Stimulated activated CD8-positive, alpha-beta memory T cell treated with anti-CD3 and anti-CD28 coated beads, Interleukin-12 subunit alpha, Interleukin-12 subunit beta, amount 100 ng/mL, for 1 hour (primary cell): ENCODE results near the gene CATSPERE.
A peak's percentile ranks its signal among the peaks of the same experiment; 100 is the strongest.
"Not testable (repeated sequence)": the region's sequence is repeated elsewhere in the genome, so short reads cannot be mapped to it uniquely, and the experiment has no call there.

ENCODE experiments used
- DNase-seq: peaks from one replicate; pipeline ENCODE4 v3.0.0-alpha.2; 2020; ENCODE audit warnings: low read depth

Gene CATSPERE

DNA sequence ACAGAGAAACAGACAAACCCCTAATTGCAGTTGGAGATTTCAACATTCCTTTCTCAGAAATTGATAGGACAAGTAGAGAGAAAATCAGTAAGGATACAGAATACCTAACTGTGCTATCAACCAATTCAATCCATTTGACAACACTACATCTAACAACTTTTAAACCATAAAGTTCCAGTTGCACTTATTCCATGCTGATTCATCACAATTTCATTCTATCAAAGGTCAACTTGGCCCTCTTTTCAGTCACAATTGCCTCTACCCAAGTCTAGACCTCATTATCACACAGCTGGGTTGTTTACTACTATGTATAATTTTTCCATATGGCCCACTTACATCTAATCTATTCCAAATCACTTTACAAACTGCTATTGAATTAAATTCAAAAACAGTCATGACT, 172.1 kb downstream of the CATSPERE start:
- DNase-seq: no peak

- no peak for DNase-seq
These were observed 173.5 kb downstream of the CATSPERE start for GRCh38 chr1:244634546-244634945.

GRCh38 chr1:244636488-244637259, 175.6 kb downstream of the CATSPERE start:
- no peak for DNase-seq

DNA sequence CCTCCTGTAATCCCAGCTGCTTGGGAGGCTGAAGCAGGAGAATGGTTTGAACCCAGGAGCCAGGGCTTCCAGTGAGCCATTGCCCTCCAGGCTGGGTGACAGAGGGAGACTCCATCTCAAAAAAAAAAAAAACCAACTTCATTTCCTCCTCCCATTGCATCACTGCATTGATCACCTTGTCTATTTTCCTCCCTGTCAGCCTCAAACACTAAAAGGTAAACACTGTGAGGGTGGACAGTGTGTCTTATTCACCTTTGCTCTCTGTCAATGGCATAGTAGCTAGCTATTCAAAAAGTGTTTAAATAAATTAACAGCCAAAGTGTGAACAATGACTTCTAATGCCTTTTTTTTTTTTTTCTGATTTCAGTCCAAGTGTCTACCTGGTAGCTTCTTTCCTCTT, 178.5 kb downstream of the CATSPERE start:
- no peak for DNase-seq

DNA sequence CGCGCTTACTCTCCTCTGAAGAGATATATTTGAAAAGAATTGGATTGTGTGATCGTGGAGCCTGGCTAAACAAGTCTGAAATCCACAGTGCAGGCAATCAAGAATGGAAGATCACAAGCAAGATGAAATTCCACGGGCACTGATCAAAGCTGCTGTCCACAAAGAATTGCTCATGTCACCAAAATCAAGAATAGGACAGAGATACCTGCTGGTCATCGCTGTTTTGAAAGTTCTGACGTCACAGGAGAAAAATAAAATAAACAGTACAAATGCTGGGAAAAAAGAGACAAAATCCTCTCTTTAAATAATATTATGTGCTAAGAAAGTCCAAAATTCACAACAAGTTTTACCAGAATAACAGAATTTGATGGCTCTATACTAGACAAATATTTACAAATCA, 179.8 kb downstream of the CATSPERE start:
- DNase-seq: no peak

GRCh38 chr1:244642526-244642925, 181.5 kb downstream of the CATSPERE start:
- no peak for DNase-seq

GRCh38 chr1:244642988-244643387, 181.9 kb downstream of the CATSPERE start:
- no peak for DNase-seq

- DNase-seq: no peak
These were observed 184.3 kb downstream of the CATSPERE start for GRCh38 chr1:244645414-244645813.

- no peak for DNase-seq
These were observed 184.8 kb downstream of the CATSPERE start for GRCh38 chr1:244645890-244646289.

DNA sequence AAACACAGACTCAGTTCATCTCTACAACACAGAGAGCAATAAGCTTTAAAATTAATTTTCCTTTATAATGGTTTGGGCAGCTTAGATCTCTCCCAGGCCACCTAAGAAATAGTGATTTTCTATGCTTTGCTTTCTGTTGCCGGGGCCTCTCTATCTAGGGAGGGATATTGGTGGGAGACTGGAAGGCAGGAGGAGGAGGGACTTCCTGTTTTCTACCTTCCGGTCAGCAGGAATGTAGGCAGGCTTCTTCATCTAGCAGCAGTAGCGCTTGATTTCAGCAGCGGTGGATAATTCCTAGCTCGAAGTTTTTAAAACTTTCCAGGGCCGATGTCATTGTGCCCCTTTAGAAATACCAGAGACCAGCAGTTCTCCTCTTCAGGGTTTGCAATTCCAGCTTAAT, 186.7 kb downstream of the CATSPERE start:
- DNase-seq: no peak

GRCh38 chr1:244651956-244652622, 191.0 kb downstream of the CATSPERE start:
- DNase-seq: no peak

- peak; percentile 96 for DNase-seq
These were observed 191.8 kb downstream of the CATSPERE start, which contains the start of gene DESI2 for GRCh38 chr1:244652623-244653438. Gene DESI2, plus strand, starts transcription at chr1:244653126. Its CDS starts 188 bp downstream, at chr1:244653314.

DNA sequence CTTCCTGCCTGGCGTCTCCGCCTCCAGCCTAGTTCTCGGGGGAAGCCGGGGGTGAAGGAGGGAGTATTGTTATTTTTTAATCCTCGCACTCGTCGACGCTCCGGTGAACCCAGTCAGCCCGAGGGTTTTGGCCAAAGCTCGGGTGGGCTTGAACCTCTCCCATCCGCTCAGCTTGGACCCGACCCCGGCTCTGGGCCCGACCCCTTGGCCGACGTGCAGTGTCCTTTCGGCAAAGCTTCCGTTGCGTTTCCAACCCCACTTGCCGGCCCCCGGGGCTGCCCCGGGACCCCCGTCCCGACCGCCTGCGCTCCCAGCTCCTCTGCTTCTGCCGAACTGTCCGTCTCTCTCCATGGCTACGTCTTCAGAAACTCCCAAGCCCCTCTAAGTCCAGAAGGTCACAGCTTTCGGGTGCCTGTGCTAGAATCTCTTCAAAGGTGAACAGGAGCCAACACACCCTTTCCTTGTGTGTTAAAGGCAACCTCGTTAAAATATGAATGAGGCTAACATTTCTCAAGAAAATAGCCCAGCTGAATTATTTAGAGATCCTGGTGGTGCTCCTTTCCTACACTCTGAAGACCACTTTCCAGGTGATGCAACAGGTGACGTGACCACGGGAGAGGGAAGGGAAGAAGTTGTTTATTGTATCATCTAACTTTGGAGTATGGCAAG, 192.5 kb downstream of the CATSPERE start:
- DNase-seq: no peak

DNA sequence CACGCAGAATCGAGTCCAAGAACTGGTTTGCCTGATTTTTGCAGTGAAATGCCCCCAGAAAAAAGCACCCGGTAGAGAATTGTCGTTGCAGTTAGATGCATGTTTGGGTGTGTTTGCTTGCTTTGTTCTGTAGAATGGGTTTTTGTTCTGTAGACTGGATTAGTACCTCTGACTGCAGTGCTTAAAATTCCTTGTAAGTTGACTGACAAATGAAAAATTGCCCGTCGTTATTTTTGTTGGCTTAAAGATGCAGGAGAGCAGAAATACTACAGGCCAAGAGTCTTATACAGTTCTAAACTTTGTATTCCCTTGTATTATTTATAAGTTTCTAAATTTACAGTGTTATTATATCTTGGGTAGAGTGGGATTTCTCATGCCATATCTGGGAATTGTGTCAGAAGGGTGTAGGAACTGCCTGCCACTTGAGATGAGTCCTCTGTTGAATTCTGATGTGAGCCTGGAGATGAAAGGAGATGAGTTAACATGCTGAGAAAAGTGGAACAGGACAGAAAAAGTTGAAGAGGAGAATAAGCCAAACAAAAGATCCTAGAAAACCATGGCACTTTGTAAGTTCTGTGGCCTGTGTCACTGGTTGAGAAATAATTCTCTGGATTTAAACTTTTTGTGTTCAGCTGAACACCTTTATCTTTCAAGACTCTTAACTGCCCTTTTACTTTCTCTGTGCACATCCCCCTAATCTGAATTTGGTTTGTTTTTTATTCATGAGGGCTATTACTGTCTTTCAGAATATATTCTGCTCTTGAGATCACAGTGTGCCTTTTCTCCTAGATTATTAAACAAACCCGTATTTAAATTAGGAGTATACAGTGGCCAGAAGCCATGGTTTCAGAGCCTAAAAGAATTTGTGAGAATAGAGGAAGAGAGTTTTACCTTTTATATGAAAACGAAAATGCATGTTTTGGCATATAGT, 193.3 kb downstream of the CATSPERE start:
- no peak for DNase-seq

DNA sequence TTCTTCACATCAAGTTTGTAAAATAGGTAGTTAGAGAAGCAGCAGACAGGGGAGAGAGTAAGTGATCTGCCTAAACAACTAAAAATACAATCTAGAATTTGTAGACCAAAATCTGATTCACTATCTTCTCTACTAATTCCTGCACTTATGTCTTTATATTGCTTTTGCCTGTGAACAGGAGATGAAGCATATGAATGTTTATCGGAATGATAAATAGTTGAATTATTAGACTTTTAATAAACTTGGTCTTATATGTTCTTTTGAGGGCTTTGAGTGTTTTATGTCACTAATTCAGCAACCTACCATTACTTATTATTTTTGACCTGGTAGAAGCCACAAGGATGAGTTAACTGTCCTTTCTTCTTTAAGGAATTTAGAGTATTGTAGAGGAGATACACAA, 194.1 kb downstream of the CATSPERE start:
- no peak for DNase-seq

DNA sequence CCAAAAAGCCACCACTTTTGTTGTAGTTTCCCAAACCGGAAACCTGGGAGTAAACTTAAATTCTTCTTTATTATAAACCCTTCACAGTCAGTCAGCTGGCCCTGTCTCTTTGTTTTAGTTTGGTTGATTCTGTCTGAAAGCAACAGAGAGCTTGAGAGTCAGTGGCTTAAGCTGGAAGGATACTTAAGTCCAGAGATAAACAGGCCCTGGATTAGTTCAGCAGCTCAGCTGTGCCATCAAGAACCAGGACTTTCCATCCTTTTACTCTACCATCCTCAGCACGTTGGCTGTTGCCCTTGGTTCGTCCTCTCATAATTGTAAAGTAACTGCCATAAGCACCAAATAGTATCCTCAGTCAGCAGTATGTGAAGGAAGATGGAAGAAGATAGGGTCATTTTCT, 196.3 kb downstream of the CATSPERE start:
- DNase-seq: no peak

GRCh38 chr1:244659694-244660093, 198.6 kb downstream of the CATSPERE start:
- DNase-seq: no peak

DNA sequence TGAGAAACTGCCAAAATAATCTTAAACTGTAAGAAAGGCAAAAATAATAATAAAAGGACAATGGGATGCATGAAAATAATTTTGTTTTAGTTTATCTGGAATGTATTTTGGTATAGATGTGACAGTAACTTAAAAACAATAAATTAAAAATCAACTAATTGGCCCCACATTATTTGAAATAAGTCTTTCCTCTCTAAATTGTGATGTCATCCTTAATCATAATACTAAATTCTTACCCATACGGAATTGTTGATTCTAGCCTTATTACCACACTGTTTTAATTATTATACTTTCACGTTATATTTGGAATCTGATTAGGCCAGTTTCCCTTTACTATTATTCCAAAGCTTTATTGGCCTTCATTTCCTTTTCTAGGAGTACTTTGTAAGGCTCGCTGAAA, 199.5 kb downstream of the CATSPERE start:
- DNase-seq: no peak

DNA sequence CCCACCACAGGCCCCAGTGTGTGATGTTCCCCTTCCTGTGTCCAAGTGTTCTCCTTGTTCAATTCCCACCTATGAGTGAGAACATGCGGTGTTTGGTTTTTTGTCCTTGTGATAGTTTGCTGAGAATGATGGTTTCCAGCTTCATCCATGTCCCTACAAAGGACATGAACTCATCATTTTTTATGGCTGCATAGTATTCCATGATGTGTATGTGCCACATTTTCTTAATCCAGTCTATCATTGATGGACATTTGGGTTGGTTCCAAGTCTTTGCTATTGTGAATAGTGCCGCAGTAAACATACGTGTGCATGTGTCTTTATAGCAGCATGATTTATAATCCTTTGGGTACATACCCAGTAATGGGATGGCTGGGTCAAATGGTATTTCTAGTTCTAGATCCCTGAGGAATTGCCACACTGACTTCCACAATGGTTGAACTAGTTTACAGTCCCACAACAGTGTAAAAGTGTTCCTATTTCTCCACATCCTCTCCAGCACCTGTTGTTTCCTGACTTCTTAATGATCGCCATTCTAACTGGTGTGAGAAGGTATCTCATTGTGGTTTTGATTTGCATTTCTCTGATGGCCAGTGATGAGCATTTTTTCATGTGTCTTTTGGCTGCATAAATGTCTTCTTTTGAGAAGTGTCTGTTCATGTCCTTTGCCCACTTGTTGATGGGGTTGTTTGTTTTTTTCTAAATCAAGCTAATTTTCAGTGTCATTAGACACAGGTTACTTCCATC, 200.7 kb downstream of the CATSPERE start:
- DNase-seq: not testable (repeated sequence)

DNA sequence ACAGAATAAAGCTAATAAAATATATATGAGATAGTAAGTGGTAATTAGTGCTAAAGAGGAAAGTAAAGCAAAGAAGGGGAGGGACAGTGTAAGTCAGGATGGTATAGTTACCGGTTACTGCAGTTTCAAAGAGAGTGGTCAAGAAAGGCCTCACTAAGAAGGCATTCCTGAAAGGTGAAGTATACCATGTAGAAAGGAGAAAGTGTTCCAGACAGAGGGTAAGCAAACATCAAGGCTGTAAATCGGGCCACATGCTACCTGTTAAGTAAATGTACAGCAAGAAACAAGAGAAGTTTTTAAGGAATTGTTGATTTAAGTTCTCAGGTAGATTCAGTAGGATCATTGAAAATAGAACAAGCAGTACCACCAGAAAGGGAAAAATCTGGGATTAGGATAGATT, 201.5 kb downstream of the CATSPERE start:
- DNase-seq: no peak
